Adipose tissue (tissue), 3 donors: ENCODE data around the gene C12orf60. TPM values are rescaled to one million over a fixed set of nuclear protein-coding genes. Genes with fewer than 3 reads are reported as not detected.

Experiments
- H3K27ac ChIP-seq: one replicate; pipeline ENCODE4 v1.5.1; 2013; ENCODE audit warnings: low read depth, low read length
- WGBS, 3 donors: extraction: QIAGEN DNeasy Blood & Tissue Kit; methylation state at CpG; one replicate each; pipeline ENCODE4 v1.1.7; 2013; 5-methylcytosine and 5-hydroxymethylcytosine counted together
- polyA plus RNA-seq, 3 donors: library from polyadenylated mRNA; stranded (reverse); fragments of 200-250 nt; gene quantifications; one replicate each; pipeline ENCODE4 v1.2.3, GENCODE V29; 2013
- donor health status: healthy with polysubstance abuse.
- donor health status: Bipolar disorder and iron deficiency.
- donor health status: healthy.

The C12orf60 gene
- polyA plus RNA-seq, 3 donors, result 0.49 to 1.0 (median 0.82) TPM

DNA sequence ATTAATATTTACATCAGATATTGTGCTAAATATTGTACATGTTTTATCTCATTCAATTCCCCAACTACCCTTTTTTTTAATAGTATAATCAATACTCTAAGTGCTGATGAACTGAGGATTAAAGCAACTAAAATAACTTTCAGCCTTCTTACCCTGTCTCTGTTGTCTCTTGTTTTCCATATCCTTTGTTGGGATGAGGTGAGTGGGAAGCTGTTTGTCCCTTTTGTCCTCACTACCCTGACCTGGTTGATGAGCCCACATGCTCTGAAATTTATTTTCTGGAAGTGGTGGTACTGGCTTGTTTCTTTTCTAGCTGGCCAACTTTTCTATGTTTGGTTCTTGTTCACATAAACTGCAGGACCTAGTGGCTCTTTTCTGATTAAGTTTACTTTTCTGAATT is 49.4 kb downstream of the C12orf60 start:
- H3K27ac ChIP-seq, result no peak overlapping the region

DNA sequence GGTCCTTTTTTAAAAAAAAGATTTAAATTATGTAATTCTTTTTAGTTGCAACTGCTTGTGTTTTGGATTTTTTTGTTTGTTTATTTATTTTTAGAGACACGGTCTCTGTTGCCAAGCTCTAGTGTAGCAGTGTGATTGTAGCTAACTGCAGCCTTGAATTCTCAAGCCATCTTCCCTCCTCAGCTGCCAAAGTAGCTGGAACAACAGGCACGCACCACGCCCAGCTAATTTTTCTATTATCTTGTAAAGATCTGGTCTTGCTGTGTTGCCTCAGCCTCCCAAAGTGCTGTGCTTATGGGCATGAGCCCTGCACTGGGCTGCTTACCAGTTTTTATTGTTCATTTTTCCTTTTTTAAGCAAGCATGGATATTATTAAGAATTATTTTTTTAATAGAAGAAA is 50.5 kb downstream of the C12orf60 start:
- 51 to 72% (median 58%) methylated on average over 3 of the region's 3 CpGs for WGBS, 3 donors
- H3K27ac ChIP-seq, result no peak overlapping the region

DNA sequence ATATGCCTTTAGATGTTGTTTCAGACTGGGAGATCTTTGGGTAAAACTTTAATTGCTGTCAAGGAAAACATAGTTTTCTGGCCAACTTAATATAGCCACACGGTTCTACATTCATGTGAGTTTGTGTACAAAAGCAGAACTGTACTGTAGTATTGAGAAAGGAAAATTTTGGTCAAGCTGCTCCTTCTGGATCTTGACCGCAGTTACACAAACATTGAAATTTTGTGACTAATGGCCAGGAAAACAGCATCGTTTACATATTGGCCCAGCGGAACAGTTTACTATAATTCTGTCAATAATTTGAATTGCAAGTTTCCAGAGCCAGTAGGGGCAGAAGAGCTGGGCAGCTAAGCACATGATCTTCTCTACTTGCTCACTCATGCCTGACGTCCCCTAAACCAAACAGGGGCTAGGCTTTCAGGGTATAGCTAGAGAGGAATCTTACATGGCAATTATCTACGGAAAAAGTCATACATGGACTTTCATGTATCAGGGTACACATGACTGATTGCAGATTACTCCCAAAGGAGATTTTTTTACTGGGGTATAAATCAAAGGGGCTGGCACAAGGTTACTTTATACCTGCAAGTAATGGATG is 51.2 kb downstream of the C12orf60 start:
- H3K27ac ChIP-seq, result no peak overlapping the region
- 53 to 68% (median 60%) methylated on average over 6 of the region's 6 CpGs for whole genome bisulfite sequencing, 3 donors

DNA sequence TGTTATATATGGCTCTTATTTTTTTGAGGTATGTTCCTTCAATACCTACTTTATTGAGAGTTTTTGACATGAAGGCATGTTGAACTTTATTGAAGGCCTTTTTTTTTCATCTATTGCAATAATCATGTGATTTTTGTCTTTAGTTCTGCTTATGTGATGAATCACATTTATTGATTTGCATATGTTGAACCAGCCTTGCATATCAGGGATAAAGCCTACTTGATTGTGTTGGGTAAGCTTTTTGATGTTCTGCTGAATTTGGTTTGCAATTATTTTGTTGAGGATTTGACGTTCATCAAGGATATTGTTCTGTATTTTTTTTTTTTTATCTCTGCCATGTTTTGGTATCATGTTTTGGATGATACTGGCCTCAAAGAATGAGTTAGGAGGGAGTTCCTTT is 55.0 kb downstream of the C12orf60 start:
- no peak overlapping the region for H3K27ac ChIP-seq
- WGBS, 3 donors, result 91 to 99% (median 93%) methylated on average over 1 of the region's 1 CpG

DNA sequence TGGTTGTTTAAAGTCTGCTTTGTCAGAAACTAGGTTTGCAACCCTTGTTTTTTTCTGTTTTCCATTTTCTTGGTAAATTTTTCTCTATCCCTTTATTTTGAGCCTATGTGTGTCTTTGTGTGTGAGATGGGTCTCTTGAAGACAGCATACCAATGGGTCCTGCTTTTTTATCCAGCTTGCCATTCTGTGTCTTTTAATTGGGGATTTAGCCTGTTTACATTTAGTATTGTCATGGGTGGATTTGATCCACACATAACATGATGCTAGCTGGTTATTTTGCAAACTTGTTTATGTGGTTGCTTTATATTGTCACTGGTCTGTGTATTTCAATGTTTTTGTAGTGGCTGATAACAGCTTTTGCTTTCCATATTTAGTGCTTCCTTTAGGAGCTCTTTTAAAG is 57.0 kb downstream of the C12orf60 start:
- no peak overlapping the region for H3K27ac ChIP-seq

DNA sequence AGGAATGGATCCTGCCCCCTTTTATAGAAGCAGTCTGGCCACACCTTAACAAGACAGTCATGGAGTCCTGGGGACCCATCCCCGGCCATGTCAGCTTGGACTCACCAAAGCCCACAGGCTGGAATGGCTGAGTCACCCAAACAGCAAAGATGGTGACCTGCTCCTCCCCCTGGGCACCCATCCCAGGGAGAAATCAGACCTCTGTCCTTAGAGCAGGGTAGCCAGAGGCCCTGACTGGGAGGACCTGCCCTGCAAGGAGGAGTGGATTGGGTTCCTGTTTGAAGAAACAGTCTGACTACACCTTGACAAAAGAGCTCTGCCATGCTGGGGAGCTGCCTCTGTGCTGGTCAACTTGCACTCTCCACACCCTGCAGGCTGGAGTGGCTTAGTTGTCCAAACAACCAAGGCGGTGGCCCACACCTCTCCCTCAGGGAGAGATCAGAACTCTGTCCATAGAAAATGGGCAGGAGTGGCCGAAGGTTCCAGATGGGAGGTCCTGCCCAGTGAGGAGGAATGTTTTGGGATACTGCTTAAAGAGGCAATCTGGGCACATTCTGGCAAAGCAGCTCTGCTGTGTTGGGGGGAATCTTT is 65.5 kb downstream of the C12orf60 start:
- WGBS, 3 donors, result 89 to 97% (median 92%) methylated on average over 3 of the region's 3 CpGs

DNA sequence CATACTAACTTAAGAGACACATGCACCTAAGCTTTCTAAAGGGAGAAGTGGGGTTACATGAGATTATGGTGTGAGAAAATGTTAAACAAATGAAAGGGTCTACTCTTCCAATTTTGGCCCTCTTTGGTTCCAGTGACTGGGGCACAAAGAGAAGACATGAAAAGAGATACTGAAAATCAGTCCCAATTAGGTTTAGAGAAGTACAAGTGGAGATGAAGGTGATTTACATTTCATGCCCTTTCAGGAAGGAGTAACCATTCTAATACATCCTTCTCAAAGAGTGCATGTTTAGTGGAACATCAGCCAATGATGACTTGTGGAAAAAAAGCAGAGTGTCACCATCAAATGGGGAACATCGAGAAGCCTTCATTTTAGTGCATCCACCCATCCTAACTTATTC is 67.8 kb downstream of the C12orf60 start:
- 90 to 97% (median 95%) methylated on average over 1 of the region's 1 CpG for WGBS, 3 donors
- no peak overlapping the region for H3K27ac ChIP-seq

More for the DNA sequence above, 65.5 kb downstream of the C12orf60 start:
- no peak overlapping the region for H3K27ac ChIP-seq

DNA sequence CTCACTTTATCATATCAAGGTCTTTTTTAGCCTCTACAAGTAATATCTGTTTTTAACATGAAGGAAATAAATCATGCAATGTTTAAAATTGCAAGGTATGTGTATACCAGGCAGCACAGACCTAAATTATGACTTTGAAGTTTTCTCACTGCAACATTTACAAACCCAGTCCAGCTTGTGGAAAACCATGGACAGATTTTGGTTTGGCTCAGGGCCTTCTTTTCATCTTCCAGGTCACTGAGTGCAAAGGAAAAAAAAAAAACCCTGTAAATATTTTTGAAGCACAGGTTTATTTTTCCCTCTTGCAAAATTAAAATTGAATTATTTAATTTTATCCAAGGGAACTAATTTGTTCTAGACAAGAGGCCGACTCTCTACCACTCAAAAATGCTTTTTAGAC is 68.4 kb downstream of the C12orf60 start:
- no peak overlapping the region for H3K27ac ChIP-seq
- 83 to 92% (median 90%) methylated on average over 1 of the region's 1 CpG for WGBS, 3 donors

DNA sequence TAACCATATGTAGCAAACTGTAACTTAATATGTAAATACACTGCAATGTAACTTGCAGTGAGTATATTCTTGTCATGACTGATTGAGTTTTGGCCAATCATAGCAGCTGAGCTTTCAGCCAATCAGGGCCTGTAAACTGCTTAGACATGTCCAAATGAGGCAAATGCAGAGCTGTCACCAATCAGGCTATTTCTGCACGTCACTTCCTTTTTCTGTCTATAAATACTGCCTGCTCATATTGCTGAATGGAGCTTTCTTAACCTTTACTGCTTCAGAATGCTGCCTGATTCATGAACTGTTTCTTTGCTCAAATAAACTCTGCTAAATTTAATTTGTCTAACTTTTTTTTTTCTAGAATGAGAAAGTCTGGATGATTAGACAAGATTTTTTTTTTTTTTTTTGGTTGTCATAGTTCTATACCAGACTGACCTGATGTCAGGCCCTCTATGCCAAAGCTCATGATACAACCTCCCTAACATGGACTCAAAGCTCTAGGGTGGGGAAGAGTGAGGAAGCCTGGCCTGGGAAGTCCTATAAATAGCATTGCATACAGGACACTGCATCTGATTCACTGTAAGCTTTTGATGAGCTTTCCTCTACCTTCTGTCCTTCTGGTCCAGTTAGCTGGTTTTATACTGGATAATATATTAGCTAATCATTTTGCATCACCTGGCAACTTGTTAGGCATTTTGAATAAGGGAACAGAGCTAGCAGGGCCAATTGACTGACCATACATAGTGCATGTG is 70.1 kb downstream of the C12orf60 start:
- H3K27ac ChIP-seq, result no peak overlapping the region
- 60 to 67% (median 67%) methylated on average over 1 of the region's 1 CpG for WGBS, 3 donors

Other genes starting within 250 kb of the C12orf60 start
- 10 to 100 TPM in 2 of 3 donors, 1 to 10 TPM in 1; 8.8 to 24.1 (median 12.9) TPM for gene PLBD1, start 235.8 kb upstream of the C12orf60 start, polyA plus RNA-seq
- gene GUCY2C, start 107.1 kb upstream of the C12orf60 start, polyA plus RNA-seq, result under 1 TPM in 1 of 3 donors, not detected in 2; 0.01 TPM
- 10 to 100 TPM; 11.5 to 22.3 (median 19.9) TPM for gene WBP11, start 192 bp upstream of the C12orf60 start, polyA plus RNA-seq
- 1 to 10 TPM in 1 of 3 donors, under 1 TPM in 1, not detected in 1; 0.12 to 1.1 TPM for gene SMCO3, start 10.5 kb downstream of the C12orf60 start, polyA plus RNA-seq
- gene ART4, start 39.9 kb downstream of the C12orf60 start, polyA plus RNA-seq, result 1 to 10 TPM in 1 of 3 donors, under 1 TPM in 2; 0.66 to 3.3 (median 0.74) TPM
- 1,000 to 10,000 TPM in 1 of 3 donors, 100 to 1,000 TPM in 1, 10 to 100 TPM in 1; 63.1 to 1,647 (median 417) TPM for gene MGP, start 82.2 kb downstream of the C12orf60 start, polyA plus RNA-seq
- gene ERP27, start 134.9 kb downstream of the C12orf60 start, polyA plus RNA-seq, result 10 to 100 TPM in 1 of 3 donors, 1 to 10 TPM in 1, under 1 TPM in 1; 0.21 to 44.0 (median 1.1) TPM
- 100 to 1,000 TPM in 2 of 3 donors, 10 to 100 TPM in 1; 27.0 to 267 (median 154) TPM for gene ARHGDIB, start 157.9 kb downstream of the C12orf60 start, polyA plus RNA-seq
- not detected for gene PDE6H, start 169.4 kb downstream of the C12orf60 start, polyA plus RNA-seq